IPS-18c (cell line): ENCODE measurements around the gene UBIAD1.
"Not testable (repeated sequence)": the region's sequence is repeated elsewhere in the genome, so short reads cannot be mapped to it uniquely, and the experiment has no call there.

ENCODE experiments used
- H3K4me3 ChIP-seq: 2 replicates; pipeline ENCODE4 v1.7.0; 2013; ENCODE audit warnings: low read depth, mild to moderate bottlenecking, low read length, moderate library complexity; ENCODE audit not compliant: insufficient read depth
- H3K9me3 ChIP-seq: one replicate; pipeline ENCODE4 v1.6.1; 2013; ENCODE audit warnings: mild to moderate bottlenecking, low read length, moderate library complexity; ENCODE audit not compliant: control insufficient read depth, insufficient read depth

UBIAD1 gene

DNA sequence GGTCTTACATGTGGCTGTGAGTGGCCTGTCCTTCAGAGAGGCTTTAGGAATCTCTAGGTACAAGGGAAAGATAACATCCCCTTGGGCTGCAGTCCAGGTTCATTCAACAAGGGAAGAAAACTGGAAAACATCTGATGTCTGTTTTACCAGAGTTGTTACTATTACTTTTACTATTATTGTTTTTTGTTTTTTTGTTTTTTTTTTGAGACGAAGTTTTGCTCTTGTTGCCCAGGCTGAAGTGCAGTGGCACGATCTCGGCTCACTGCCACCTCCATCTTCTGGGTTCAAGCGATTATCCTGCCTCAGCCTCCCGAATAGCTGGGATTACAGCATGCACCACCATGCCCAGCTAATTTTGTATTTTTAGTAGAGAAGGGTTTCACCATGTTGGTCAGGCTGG, 24.8 kb downstream of the UBIAD1 start:
- H3K9me3 ChIP-seq, H3K4me3 ChIP-seq: not testable (repeated sequence)

GRCh38 chr1:11298390-11299224, 25.6 kb downstream of the UBIAD1 start:
- H3K4me3 ChIP-seq, result no peak overlapping the region
- H3K9me3 ChIP-seq, result no peaks in the 10 kb centered on the region

DNA sequence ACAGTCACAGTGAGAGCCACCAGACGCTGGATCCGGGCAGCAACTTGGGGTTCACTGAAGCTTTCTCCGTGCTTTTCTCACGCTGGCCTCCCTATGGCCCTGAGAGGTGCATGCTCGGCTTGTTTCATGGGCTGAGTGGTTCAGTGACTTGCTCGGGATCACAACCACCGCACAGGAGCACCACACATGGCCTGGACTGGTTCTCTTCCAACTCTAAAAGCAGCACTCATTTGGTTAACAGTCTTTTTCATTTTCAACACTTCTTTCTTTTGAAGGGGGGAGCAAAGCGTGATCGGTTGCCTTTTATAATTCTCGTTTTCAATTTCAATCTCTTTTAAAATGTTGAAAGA, 26.2 kb downstream of the UBIAD1 start:
- H3K4me3 ChIP-seq, result no peak overlapping the region

GRCh38 chr1:11301601-11302000, 28.6 kb downstream of the UBIAD1 start:
- Histone ChIP-seq H3K9me3 (no peaks in the 10 kb centered on the region), H3K4me3 (no peak overlapping the region)

More for the DNA sequence above, 26.2 kb downstream of the UBIAD1 start:
- no peaks in the 10 kb centered on the region for H3K9me3 ChIP-seq

GRCh38 chr1:11302366-11302765, 29.4 kb downstream of the UBIAD1 start:
- no peaks in the 10 kb centered on the region for H3K9me3 ChIP-seq
- H3K4me3 ChIP-seq, result no peak overlapping the region

GRCh38 chr1:11305516-11305915, 32.5 kb downstream of the UBIAD1 start:
- H3K4me3 ChIP-seq, result not testable (repeated sequence)

GRCh38 chr1:11307852-11308251, 34.9 kb downstream of the UBIAD1 start:
- Histone ChIP-seq H3K9me3 (no peaks in the 10 kb centered on the region), H3K4me3 (no peak overlapping the region)

More at GRCh38 chr1:11305516-11305915, 32.5 kb downstream of the UBIAD1 start:
- H3K9me3 ChIP-seq, result not testable (repeated sequence)

- no peaks in the 10 kb centered on the region for H3K9me3 ChIP-seq
Measured at GRCh38 chr1:11308699-11309224, 35.8 kb downstream of the UBIAD1 start.

DNA sequence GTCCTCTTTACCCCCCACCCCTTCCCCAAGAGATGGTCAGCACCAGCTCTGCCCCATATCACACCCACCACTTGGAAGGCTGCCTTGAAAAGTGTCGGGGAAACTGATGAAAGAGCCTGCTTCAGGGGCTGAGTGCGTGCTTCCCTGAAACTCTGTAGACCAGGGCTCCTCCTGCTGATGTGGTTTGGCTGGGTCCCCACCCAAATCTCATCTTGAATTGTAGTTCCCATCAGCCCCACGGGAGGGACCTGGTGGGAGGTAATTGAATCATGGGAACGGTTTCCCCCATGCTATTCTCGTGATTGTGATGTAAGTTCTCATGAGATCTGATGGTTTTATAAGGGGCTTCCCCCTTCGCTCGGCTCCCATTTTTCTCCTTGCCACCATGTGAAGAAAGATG, 36.4 kb downstream of the UBIAD1 start:
- no peaks in the 10 kb centered on the region for H3K9me3 ChIP-seq
- no peak overlapping the region for H3K4me3 ChIP-seq

More at GRCh38 chr1:11308699-11309224, 35.8 kb downstream of the UBIAD1 start:
- no peak overlapping the region for H3K4me3 ChIP-seq

- Histone ChIP-seq H3K4me3 (no peak overlapping the region), H3K9me3 (no peaks in the 10 kb centered on the region)
Measured at GRCh38 chr1:11311816-11312755, 39.1 kb downstream of the UBIAD1 start.

DNA sequence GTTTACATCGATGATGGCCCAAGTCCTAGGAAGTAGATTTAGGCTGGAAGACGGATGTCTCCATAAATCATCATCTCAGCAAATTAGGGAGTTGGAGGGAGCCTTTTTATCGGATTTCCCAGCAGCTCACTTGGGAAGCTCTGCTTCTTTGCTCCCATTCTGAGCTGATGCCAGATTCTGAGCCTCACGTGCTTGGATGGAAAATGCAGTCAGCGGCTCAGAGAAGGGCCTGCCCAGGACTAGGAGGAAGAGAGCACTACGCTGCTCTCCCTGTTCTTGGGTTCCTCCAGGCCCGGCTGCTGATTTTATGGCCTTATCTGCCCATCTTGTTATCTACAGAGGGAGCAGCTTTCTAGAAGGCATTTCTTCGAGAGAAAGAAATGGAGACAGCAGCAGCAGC, 42.0 kb downstream of the UBIAD1 start:
- no peak overlapping the region for H3K4me3 ChIP-seq
- H3K9me3 ChIP-seq, result peaks cover 2% of the 10 kb centered on the region

GRCh38 chr1:11316701-11317100, 43.7 kb downstream of the UBIAD1 start:
- peaks cover 2% of the 10 kb centered on the region for H3K9me3 ChIP-seq
- H3K4me3 ChIP-seq, result no peak overlapping the region

DNA sequence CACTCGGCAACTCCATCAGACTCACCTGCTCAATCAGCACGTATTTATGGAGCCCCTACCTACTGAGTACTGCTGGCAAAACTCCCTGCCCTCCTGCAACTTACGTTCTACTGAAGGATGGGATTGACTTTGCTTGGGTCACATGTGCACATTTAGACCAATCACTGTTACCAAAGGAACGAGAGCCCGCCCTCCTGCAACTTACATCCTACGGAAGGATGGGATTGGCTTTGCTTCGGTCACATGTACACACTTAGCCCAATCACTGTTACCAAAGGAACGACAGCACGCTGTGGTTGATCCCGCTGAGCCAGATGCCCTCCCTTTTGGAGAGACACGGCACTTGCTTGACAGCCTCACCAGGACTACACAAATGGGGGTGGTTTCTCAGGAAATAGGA, 46.0 kb downstream of the UBIAD1 start:
- Histone ChIP-seq H3K9me3 (peaks cover 2% of the 10 kb centered on the region), H3K4me3 (no peak overlapping the region)

- H3K9me3 ChIP-seq, result peaks cover 2% of the 10 kb centered on the region
Measured at GRCh38 chr1:11320153-11320936, 47.3 kb downstream of the UBIAD1 start.

DNA sequence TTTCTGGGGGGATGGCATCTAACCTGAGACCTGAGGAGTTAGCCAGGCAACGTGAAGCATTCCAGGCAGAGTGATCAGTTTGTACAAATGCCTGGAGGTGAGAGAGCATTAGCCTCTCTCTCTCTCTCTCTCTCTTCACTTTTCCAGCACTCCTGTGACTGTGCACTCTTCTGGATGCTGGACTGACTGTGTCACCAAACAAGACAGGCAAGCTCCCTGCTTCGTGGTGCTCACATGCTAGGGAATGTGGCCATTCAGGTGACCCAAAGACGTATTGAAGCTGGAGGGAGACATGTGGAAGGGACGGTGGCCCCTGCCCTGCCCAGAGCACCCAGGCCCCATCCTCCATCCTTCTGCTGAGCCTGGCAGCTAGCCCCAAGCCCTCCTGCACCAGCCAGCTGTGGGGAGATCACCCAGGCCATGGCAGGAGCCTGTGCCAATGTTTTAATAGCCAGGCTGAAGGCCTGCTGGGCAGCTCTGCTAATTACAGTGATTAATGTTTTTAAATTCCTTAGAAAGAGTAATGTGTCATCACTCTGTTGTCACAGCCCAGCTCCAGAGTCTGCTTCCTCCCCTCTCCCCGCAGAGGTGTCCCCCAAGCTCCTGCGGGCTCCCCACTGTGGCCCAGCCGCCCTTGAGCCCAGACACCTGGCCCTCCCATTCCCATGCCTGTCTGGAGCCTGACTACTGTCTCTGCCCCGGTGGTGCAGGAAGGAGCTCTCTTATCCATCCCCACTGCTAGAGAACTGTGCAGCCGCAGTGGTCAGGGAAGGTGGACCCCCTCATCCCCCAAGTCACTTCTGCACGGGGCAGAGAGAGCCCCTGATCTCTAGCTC, 48.9 kb downstream of the UBIAD1 start:
- no peak overlapping the region for H3K4me3 ChIP-seq
- H3K9me3 ChIP-seq, result peaks cover 2% of the 10 kb centered on the region

More at GRCh38 chr1:11320153-11320936, 47.3 kb downstream of the UBIAD1 start:
- no peak overlapping the region for H3K4me3 ChIP-seq

DNA sequence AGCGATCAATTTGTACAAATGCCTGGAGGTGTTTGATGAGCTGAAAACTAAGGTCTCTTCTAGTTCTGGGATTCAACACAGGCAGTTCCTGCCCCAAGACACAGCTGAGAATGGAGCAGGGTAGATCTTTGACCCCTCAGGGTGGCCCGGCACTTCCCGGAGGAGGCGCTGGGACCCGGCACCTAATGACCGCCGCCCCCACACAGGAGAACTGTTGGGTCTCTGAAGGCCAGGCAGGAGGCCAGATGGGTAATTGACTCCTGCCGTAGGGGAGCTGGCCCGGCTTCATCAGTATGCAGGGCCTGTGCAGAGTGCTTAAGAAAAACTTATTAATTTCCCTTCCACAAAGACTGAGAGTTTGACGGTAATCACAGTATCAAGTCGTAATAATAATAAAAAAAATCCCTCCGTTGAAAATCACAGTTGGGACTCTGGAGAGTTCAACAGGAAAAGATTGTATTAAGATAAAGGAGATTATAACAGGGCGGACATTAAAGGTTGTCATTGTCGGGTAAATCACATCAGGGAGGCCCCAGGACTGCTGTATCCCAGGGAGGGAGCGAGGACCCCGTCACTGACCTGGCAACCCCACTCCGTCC, 51.7 kb downstream of the UBIAD1 start:
- Histone ChIP-seq H3K9me3 (peaks cover 2% of the 10 kb centered on the region), H3K4me3 (no peak overlapping the region)
